ENCODE results near the gene CDK5RAP2.

DNA sequence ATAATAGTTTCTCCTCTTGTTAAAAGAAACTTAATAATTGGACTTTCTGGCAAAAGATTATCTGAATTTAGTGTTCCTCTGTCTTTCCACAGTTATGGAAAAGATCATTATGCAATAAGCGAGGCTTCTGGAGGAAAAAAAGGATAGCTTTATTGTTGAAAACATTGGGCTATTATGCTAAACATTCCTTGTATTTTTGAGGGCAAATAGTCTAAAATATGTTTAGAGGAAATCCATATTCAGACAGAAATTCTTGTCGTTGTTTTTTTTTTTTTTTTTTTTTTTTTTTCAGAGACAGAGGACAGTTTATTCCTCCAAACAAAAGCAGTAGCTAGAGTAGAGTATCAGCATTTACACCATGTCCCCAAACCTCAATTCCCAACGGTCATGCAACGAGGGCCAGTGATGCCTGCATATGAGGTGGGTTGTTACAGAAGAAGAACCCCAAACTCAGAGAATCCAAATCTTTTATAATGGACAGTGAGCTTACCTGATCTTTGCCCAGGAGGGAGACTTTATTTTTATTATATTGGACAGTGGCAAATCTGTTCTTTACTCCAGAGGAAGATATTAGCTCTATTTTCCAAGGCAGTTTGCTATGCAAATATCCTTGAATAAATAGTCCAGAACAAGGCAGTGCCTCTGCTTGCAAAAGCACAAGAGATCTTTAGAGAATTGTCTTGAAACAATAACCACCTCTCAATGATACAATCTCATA is 48.4 kb upstream of the CDK5RAP2 start:
- TF ChIP-seq EZH2 (IDR thresholded peaks at IDR 0.05) (no peak), POLR2AphosphoS5 (IDR thresholded peaks at IDR 0.05; ENCODE audit: borderline replicate concordance, low read depth, low read length) (no peak)
